PC-9 (cell line): Measurements from ENCODE around the gene CRTAC1.

Experiments
- CTCF ChIP-seq: fragments of 200-600 bp; sonication (generic); conservative IDR thresholded peaks from 2 replicates; pipeline ENCODE4 v1.6.1; 2017; ENCODE audit warnings: mixed run types, antibody characterized with exemption, mild to moderate bottlenecking, moderate library complexity
- EZH2 ChIP-seq: fragments of 200-600 bp; sonication (generic); IDR thresholded peaks from 2 replicates; pipeline ENCODE4 v1.8.0; 2017; ENCODE audit warnings: antibody characterized with exemption, low read depth

GRCh38 chr10:97936126-97936525, 94.3 kb downstream of the CRTAC1 start:
- TF ChIP-seq CTCF = no peak
- TF ChIP-seq EZH2 = no peak
